Measurements from ENCODE around the gene WDR27. TPM values are rescaled to one million over a fixed set of nuclear protein-coding genes. Genes with fewer than 3 reads are reported as not detected.
"Not testable (repeated sequence)": the region's sequence is repeated elsewhere in the genome, so short reads cannot be mapped to it uniquely, and the experiment has no call there.

Gene WDR27
- total and polyA plus RNA-seq, 12 donors: 3.2 to 12.0 (median 6.6) TPM

DNA sequence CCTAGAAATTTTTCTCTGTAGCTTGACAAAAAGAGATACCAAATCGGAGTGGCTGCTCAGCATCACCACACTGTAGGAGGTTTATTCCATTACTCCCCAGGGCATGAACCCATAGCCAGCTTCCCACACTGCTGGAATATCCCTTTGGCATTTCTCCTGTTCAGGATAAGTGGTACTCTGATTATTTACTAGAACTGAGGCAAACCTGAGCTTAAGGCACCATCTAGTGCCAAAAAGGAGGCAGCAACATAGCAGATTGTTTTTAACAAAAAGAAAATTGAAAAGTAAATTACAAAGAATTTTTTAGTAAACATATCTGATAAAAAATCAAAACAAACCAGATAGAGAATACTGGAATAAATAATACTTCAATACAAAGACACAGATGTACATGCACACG lies 181.7 kb downstream of the WDR27 start:
- Histone ChIP-seq H3K4me1 (no peaks in the 10 kb centered on the region), H3K36me3 (no peaks in the 10 kb centered on the region), H3K27me3 (no peaks in the 10 kb centered on the region), H3K9me3 (peaks cover 0 to 43% (median 4%) of the 10 kb centered on the region in 11 donors), H3K27ac (no peak overlapping the region), H3K4me3 (no peak overlapping the region)
- TF ChIP-seq, protein P1, sequence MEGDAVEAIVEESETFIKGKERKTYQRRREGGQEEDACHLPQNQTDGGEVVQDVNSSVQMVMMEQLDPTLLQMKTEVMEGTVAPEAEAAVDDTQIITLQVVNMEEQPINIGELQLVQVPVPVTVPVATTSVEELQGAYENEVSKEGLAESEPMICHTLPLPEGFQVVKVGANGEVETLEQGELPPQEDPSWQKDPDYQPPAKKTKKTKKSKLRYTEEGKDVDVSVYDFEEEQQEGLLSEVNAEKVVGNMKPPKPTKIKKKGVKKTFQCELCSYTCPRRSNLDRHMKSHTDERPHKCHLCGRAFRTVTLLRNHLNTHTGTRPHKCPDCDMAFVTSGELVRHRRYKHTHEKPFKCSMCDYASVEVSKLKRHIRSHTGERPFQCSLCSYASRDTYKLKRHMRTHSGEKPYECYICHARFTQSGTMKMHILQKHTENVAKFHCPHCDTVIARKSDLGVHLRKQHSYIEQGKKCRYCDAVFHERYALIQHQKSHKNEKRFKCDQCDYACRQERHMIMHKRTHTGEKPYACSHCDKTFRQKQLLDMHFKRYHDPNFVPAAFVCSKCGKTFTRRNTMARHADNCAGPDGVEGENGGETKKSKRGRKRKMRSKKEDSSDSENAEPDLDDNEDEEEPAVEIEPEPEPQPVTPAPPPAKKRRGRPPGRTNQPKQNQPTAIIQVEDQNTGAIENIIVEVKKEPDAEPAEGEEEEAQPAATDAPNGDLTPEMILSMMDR (IDR thresholded peaks at IDR 0.05): peak in 6 of 9 donors; percentile 23 to 59 (median 52)
- DNase-seq (no peak), ATAC-seq (peak in 1 of 8 donors; percentile 44)
- intact Hi-C loops (cut with DNase I): loop anchor here in 8 of 10 donors (2.0 to 10.0 kb wide), 6 partner anchors 563 to 625 kb away; no protein-coding TSS in a partner anchor
- 80 to 88% methylated on average over 2 of the region's 2 CpGs for WGBS, 2 donors

DNA sequence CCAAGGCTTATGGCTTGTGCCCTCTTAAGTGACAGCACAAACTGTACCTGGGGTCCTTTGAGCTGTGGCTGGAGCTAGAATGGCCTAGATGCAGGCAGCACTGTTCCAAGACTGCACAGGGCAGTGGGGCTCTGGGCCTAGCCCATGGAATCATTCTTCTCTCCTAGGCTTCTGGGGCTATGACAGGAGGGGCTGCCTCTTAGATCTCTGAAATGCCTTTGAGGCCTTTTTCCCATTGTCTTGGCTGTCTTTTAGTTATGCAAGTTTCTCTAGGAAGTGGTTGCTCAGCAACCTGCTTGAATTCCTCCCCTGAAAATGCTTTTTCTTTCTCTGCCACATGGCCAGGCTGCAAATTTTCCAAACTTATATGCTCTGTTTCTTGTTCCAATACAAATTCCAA lies 183.4 kb downstream of the WDR27 start:
- ATAC-seq (no peak), DNase-seq (no peak)
- Histone ChIP-seq H3K36me3 (no peaks in the 10 kb centered on the region), H3K4me3 (no peak overlapping the region), H3K27me3 (no peaks in the 10 kb centered on the region), H3K27ac (no peak overlapping the region), H3K9me3 (peaks cover 0 to 43% (median 4%) of the 10 kb centered on the region in 11 donors), H3K4me1 (no peaks in the 10 kb centered on the region)
- TF ChIP-seq, protein P1 (IDR thresholded peaks at IDR 0.05): no peak
- intact Hi-C loops (cut with DNase I): loop anchor here in 2 of 10 donors (5.0 to 10.0 kb wide), 2 partner anchors 564 to 616 kb away; no protein-coding TSS in a partner anchor

DNA sequence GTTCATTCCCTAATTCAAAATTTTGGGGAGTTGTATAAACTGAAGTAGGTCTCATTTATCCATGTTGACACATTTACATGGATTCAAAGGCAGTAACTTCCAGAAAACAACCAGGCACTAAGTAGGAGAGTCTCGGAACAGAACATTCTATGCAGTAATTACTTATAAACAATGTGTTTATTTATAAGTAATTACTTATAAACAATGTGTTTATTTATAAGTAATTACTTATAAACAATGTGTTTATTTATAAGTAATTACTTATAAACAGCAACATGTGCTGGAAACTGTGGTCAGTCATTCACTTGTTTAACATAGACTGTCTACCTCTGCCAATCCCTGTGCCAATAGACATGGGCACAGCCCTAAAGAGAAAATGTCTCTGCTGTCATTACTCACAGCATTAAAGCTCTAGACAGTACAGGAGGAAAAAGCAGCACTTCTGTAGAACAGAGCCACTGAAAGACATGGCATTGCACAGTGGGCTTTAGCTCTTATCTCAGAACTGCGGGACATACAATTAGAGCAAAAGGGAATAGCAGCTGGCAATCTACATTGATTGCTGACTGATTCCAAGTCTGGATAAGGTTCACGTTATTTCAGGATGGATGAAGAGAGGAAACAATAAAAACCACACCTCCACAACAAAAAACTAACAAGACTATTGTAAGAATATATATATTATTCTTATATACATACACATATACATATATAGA lies 188.2 kb downstream of the WDR27 start:
- no peaks in the 10 kb centered on the region for H3K4me1 ChIP-seq
- no peak for DNase-seq
- TF ChIP-seq, protein P1 (IDR thresholded peaks at IDR 0.05): no peak
- H3K4me3 ChIP-seq: no peak overlapping the region
- no peak overlapping the region for H3K27ac ChIP-seq
- ATAC-seq: no peak
- H3K27me3 ChIP-seq: no peaks in the 10 kb centered on the region
- H3K36me3 ChIP-seq: no peaks in the 10 kb centered on the region
- intact Hi-C loops (cut with DNase I): loop anchor here in 1 of 10 donors (10.0 kb wide), 1 partner anchor 559 kb away; no protein-coding TSS in a partner anchor
- WGBS, 2 donors: 68 to 69% methylated on average over 3 of the region's 3 CpGs
- H3K9me3 ChIP-seq: peaks cover 0 to 21% (median 7%) of the 10 kb centered on the region in 11 donors

DNA sequence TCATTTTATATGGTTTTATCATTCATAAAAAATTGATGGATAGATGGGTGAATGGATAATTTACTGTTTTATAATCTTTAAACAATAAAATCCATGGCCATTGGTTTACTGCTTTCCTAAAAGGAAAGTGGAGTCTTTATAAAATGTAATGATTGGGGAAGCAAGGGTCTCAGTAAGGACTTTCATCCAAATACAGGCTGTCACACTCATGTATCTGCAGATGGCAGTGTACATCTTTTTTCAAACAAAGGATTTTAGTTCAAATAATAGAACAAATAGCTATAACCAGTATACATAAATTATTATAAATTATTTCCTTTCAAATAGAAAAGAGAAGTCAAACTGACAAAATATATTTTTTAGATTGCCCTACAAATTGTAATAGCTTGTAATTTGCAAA lies 190.0 kb downstream of the WDR27 start:
- H3K9me3 ChIP-seq: peaks cover 0 to 13% (median 6%) of the 10 kb centered on the region in 11 donors
- intact Hi-C loops (cut with DNase I): loop anchor here in 1 of 10 donors (10.0 kb wide), 1 partner anchor 557 kb away; no protein-coding TSS in a partner anchor
- ATAC-seq, H3K27me3 ChIP-seq, H3K4me3 ChIP-seq, DNase-seq, H3K4me1 ChIP-seq, H3K27ac ChIP-seq, H3K36me3 ChIP-seq: not testable (repeated sequence)

DNA sequence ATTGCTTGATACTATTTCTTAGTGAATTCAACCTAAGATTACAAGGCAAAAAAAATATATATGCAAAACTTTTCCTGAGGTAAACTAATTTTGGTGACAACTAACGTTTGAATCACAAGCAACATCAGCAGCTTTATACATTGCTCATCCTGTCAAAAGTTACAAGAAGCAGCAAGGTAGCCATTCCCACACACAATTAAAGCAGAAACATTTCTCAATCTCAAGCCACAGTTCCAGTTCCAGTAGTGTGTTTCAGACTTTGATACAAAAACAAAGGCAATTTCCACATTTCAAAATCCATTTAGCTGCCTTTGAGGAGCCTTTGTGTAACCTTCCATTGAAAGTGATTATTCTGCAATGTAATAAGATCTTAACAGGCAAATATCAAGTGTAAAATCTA lies 191.0 kb downstream of the WDR27 start:
- TF ChIP-seq, protein P1 (IDR thresholded peaks at IDR 0.05): no peak
- Histone ChIP-seq H3K27me3 (no peaks in the 10 kb centered on the region), H3K4me1 (no peaks in the 10 kb centered on the region), H3K9me3 (peaks cover 0 to 13% (median 6%) of the 10 kb centered on the region in 11 donors), H3K36me3 (no peaks in the 10 kb centered on the region), H3K27ac (no peak overlapping the region), H3K4me3 (no peak overlapping the region)
- ATAC-seq (no peak), DNase-seq (no peak)
- intact Hi-C loops (cut with DNase I): loop anchor here in 1 of 10 donors (10.0 kb wide), 1 partner anchor 556 kb away; no protein-coding TSS in a partner anchor
- 66 to 67% methylated on average over 1 of the region's 1 CpG for WGBS, 2 donors

Data from heart right ventricle (tissue), 16 donors.